Liver (tissue), 3 donors: ENCODE measurements around the gene LRRC37A.
"Not testable (repeated sequence)": the region's sequence is repeated elsewhere in the genome, so short reads cannot be mapped to it uniquely, and the experiment has no call there.

Source experiments
- CTCF ChIP-seq: fragments of 150-350 bp; IDR thresholded peaks from 2 replicates; pipeline ENCODE4 v1.5.1; 2017; ENCODE audit warnings: improper control_type of control experiment, low read depth, low read length; ENCODE audit not compliant: missing input control
- EGR1 ChIP-seq, 2 donors: IDR thresholded peaks; 2 replicates each; pipeline ENCODE4 v1.6.1; 2016 to 2018; ENCODE audit warnings: antibody characterized with exemption in 2 of 2, low read depth in 2 of 2
- MAX ChIP-seq: IDR thresholded peaks from 2 replicates; pipeline ENCODE4 v1.6.1; 2016; ENCODE audit warnings: antibody characterized with exemption
- RAD21 ChIP-seq, 2 donors: IDR thresholded peaks; 2 replicates each; pipeline ENCODE4 v1.6.1; 2016; ENCODE audit warnings: antibody characterized with exemption in 2 of 2, mild to moderate bottlenecking in 2 of 2
- YY1 ChIP-seq: IDR thresholded peaks from 2 replicates; pipeline ENCODE4 v1.6.1; 2016; ENCODE audit warnings: antibody characterized with exemption, mild to moderate bottlenecking
- donor health status: healthy.
- donor health status: healthy.

- TF ChIP-seq CTCF; MAX; RAD21 (IDR thresholded peaks at IDR 0.05); YY1; EGR1 (IDR thresholded peaks at IDR 0.05; ENCODE audit: low read depth in 2 of 2): not testable (repeated sequence)
These were observed at the start of gene LRRC37A for GRCh38 chr17:46294831-46295230.
